HCT116 (cell line): ENCODE measurements around the gene NOX3. TPM values are rescaled to one million over a fixed set of nuclear protein-coding genes. Genes with fewer than 3 reads are reported as not detected.

Experiments used
- ATAC-seq: fragments of 200-7000 bp; cut with Tn5 transposase; 2 replicates; pipeline ENCODE4 v1.9.1; 2020; ENCODE audit warnings: mild to moderate bottlenecking, moderate library complexity
- BruUV-seq: library from RNA; stranded (reverse); fragments of 400-500 nt; replicated peaks from 2 replicates; lab custom pipeline; 2021; lab: Mats Ljungman, UMichigan
- CTCF ChIA-PET: fragments of 300-600 bp; sonication (Branson Sonifier 250); formaldehyde crosslinking; loops from one replicate; lab custom pipeline; 2021; ENCODE audit warnings: antibody characterized with exemption; lab: Charles Lee
- POLR2A ChIA-PET: fragments of 300-600, 350-600 bp; sonication (Branson Sonifier 250); formaldehyde crosslinking; loops from one replicate; lab custom pipeline; 2021; ENCODE audit warnings: antibody characterized with exemption; lab: Charles Lee
- RAD21 ChIA-PET, 2 experiments: fragments of 300-600 bp; sonication (Branson Sonifier 250); formaldehyde crosslinking; loops; one replicate each; lab custom pipeline; 2023; ENCODE audit warnings: low total read pairs in 2 of 2; ENCODE audit not compliant: uncharacterized antibody in 2 of 2, unreplicated experiment in 2 of 2, low non-redundant PET in 1 of 2; lab: Charles Lee
- DNase-seq: peaks from one replicate; pipeline ENCODE4 v3.0.0-alpha.2; 2010; ENCODE audit warnings: low read depth, low spot score
- H2AFZ ChIP-seq: fragments of 200-600 bp; shearing (Covaris generic), sonication (generic); 2 replicates; pipeline ENCODE4 v1.6.1; 2017; ENCODE audit warnings: low read depth, mixed run types, mixed read lengths, antibody characterized with exemption, low read length; ENCODE audit not compliant: poor library complexity, severe bottlenecking
- H3K27ac ChIP-seq: 2 replicates; pipeline ENCODE4 v1.5.1; 2012; ENCODE audit warnings: low read depth, low read length
- H3K27me3 ChIP-seq: fragments of 200-600 bp; sonication (generic); 2 replicates; pipeline ENCODE4 v1.6.1; 2016; ENCODE audit warnings: mixed run types, low read length, mixed read lengths; ENCODE audit not compliant: insufficient read depth
- H3K36me3 ChIP-seq, 2 experiments: fragments of 200-500 bp in 1 of 2; fragments of 200-600 bp in 1 of 2; sonication (Bioruptor generic) in 1 of 2; sonication (generic) in 1 of 2; 2 replicates each; pipeline versions ENCODE4 v1.5.1 to v1.6.1; 2014 to 2016; ENCODE audit warnings: low read length in 2 of 2, inconsistent platforms in 1 of 2, mixed read lengths in 1 of 2, mixed run types in 1 of 2; ENCODE audit not compliant: insufficient read depth in 2 of 2, control insufficient read depth in 1 of 2
- H3K4me1 ChIP-seq, 2 experiments: fragments of 200-600 bp in 1 of 2; sonication (generic) in 1 of 2; 2 replicates each; pipeline versions ENCODE4 v1.5.1 to v1.6.1; 2012 to 2017; ENCODE audit warnings: low read length in 2 of 2, inconsistent platforms in 1 of 2, mild to moderate bottlenecking in 1 of 2, mixed read lengths in 1 of 2, mixed run types in 1 of 2, moderate library complexity in 1 of 2; ENCODE audit not compliant: insufficient read depth in 2 of 2, control insufficient read depth in 1 of 2
- H3K4me2 ChIP-seq: fragments of 200-600 bp; sonication (generic); 2 replicates; pipeline ENCODE4 v1.6.1; 2017; ENCODE audit warnings: mixed run types, low read length, mixed read lengths
- H3K4me3 ChIP-seq, 2 experiments: fragments of 200-600 bp in 1 of 2; sonication (generic) in 1 of 2; replicated peaks in 1 of 2; 2 replicates each; pipeline ENCODE4 v1.5.1; 2011 to 2016; ENCODE audit warnings: low read length in 2 of 2, control low read depth in 1 of 2, low read depth in 1 of 2, mild to moderate bottlenecking in 1 of 2, mixed read lengths in 1 of 2, mixed run types in 1 of 2
- H3K79me2 ChIP-seq: fragments of 200-600 bp; sonication (generic); 2 replicates; pipeline ENCODE4 v1.6.1; 2017; ENCODE audit warnings: mild to moderate bottlenecking, mixed run types, low read length, moderate library complexity, mixed read lengths; ENCODE audit not compliant: insufficient read depth
- H3K9ac ChIP-seq: fragments of 200-600 bp; sonication (generic); 2 replicates; pipeline ENCODE4 v1.6.1; 2016; ENCODE audit warnings: low read length, mixed read lengths
- H3K9me2 ChIP-seq: fragments of 200-600 bp; sonication (generic), shearing (Covaris generic); 2 replicates; pipeline ENCODE4 v1.6.1; 2017; ENCODE audit warnings: mixed run types, mild to moderate bottlenecking, moderate library complexity; ENCODE audit not compliant: insufficient read depth
- H3K9me3 ChIP-seq, 2 experiments: fragments of 200-500 bp in 1 of 2; fragments of 200-600 bp in 1 of 2; sonication (Bioruptor generic) in 1 of 2; sonication (generic) in 1 of 2; 2 replicates each; pipeline ENCODE4 v1.6.1; 2014 to 2017; ENCODE audit warnings: low read length in 2 of 2, mixed read lengths in 2 of 2, inconsistent platforms in 1 of 2, low read depth in 1 of 2, mild to moderate bottlenecking in 1 of 2, mixed run types in 1 of 2, moderate library complexity in 1 of 2; ENCODE audit not compliant: control insufficient read depth in 1 of 2, insufficient read depth in 1 of 2
- H4K20me1 ChIP-seq: fragments of 200-600 bp; sonication (generic), shearing (Covaris generic); 2 replicates; pipeline ENCODE4 v1.6.1; 2017; ENCODE audit warnings: mixed run types, mild to moderate bottlenecking, moderate library complexity; ENCODE audit not compliant: insufficient read depth
- CBX3 ChIP-seq: IDR thresholded peaks from 2 replicates; pipeline ENCODE4 v1.6.1; 2012; ENCODE audit warnings: low read depth
- CEBPB ChIP-seq: IDR thresholded peaks from 2 replicates; pipeline ENCODE4 v1.6.1; 2012; ENCODE audit warnings: low read depth
- CTCF ChIP-seq, 3 experiments: fragments of 200-600 bp in 1 of 3; sonication (generic) in 1 of 3; IDR thresholded peaks in 2 of 3; conservative IDR thresholded peaks in 1 of 3; 2 replicates each; pipeline ENCODE4 v1.5.1; 2012 to 2017; ENCODE audit warnings: low read depth in 2 of 3, low read length in 2 of 3, antibody characterized with exemption in 1 of 3, borderline replicate concordance in 1 of 3, control low read depth in 1 of 3, mild to moderate bottlenecking in 1 of 3, mixed read lengths in 1 of 3, mixed run types in 1 of 3, moderate library complexity in 1 of 3; ENCODE audit not compliant: insufficient read depth in 1 of 3
- EGR1 ChIP-seq: IDR thresholded peaks from 2 replicates; pipeline ENCODE4 v1.6.1; 2012; ENCODE audit warnings: low read depth
- ELF1 ChIP-seq: IDR thresholded peaks from 2 replicates; pipeline ENCODE4 v1.6.1; 2012; ENCODE audit warnings: low read depth, borderline replicate concordance
- EZH2phosphoT487 ChIP-seq: fragments of 200-600 bp; IDR thresholded peaks from 2 replicates; pipeline ENCODE4 v1.6.1; 2018; ENCODE audit warnings: antibody characterized with exemption, borderline replicate concordance
- POLR2A ChIP-seq: IDR thresholded peaks from 2 replicates; pipeline ENCODE4 v1.7.0; 2011; ENCODE audit warnings: borderline replicate concordance; ENCODE audit not compliant: insufficient read depth, insufficient read length; ENCODE audit errors: extremely low read depth
- POLR2AphosphoS5 ChIP-seq: IDR thresholded peaks from 2 replicates; pipeline ENCODE4 v1.6.1; 2011; ENCODE audit warnings: mild to moderate bottlenecking, low read depth, low read length, moderate library complexity
- RAD21 ChIP-seq: IDR thresholded peaks from 2 replicates; pipeline ENCODE4 v1.6.1; 2012; ENCODE audit warnings: low read depth, mild to moderate bottlenecking
- REST ChIP-seq: IDR thresholded peaks from 2 replicates; pipeline ENCODE4 v1.6.1; 2012; ENCODE audit warnings: low read depth
- SRF ChIP-seq: IDR thresholded peaks from 2 replicates; pipeline ENCODE4 v1.6.1; 2012; ENCODE audit warnings: low read depth
- TCF7L2 ChIP-seq: IDR thresholded peaks from 2 replicates; pipeline ENCODE4 v1.7.0; 2011; ENCODE audit warnings: borderline replicate concordance, inconsistent platforms; ENCODE audit not compliant: insufficient read depth, insufficient read length; ENCODE audit errors: extremely low read depth
- ZNF274 ChIP-seq: fragments of 200-500 bp; sonication (Bioruptor generic); IDR thresholded peaks from 2 replicates; pipeline ENCODE4 v1.6.1; 2014; ENCODE audit warnings: mild to moderate bottlenecking, low read depth, low read length, inconsistent platforms
- intact Hi-C: fragments of 100-400 bp; cut with micrococcal nuclease; formaldehyde crosslinking; loops from 2 replicates; pipeline ENCODE4 v1.10.0; 2022
- total RNA-seq: library from RNA; stranded (reverse); gene quantifications from one replicate; pipeline ENCODE4 v1.2.1, GENCODE V29; 2021; ENCODE audit not compliant: unreplicated experiment

The NOX3 gene
- total RNA-seq, 1 experiment from 2014 or later: not detected

GRCh38 chr6:155429321-155429893 is 26.2 kb downstream of the NOX3 start (continued):
- TF ChIP-seq ZNF274 (no peak), TCF7L2 (no peak), RAD21 (no peak), REST (no peak)

- ATAC-seq (no peak), DNase-seq (no peak)
- no peak overlapping the region for H3K9ac ChIP-seq
- no peaks in the 10 kb centered on the region for H3K79me2 ChIP-seq
- ChIA-PET CTCF (no interaction called here), POLR2A (no interaction called here), RAD21 (no interaction called here)
- H3K4me1 ChIP-seq: no peaks in the 10 kb centered on the region
- intact Hi-C loops: no loop called here
- H3K9me3 ChIP-seq: no peaks in the 10 kb centered on the region
- BruUV-seq: no TSS peak
- no peak overlapping the region for H3K4me2 ChIP-seq
- H4K20me1 ChIP-seq: no peaks in the 10 kb centered on the region
- no peak overlapping the region for H2AFZ ChIP-seq
- H3K27ac ChIP-seq: no peak overlapping the region
- H3K4me3 ChIP-seq: no peak overlapping the region
- H3K9me2 ChIP-seq: no peaks in the 10 kb centered on the region
- no peaks in the 10 kb centered on the region for H3K36me3 ChIP-seq
- no peaks in the 10 kb centered on the region for H3K27me3 ChIP-seq
- no peak for TF ChIP-seq CEBPB
- no peak for TF ChIP-seq ELF1
- no peak for TF ChIP-seq CTCF (IDR thresholded peaks at IDR 0.05 in 2 of 3, conservative IDR thresholded peaks at IDR 0.05 in 1 of 3; ENCODE audit: borderline replicate concordance in 1 of 3, insufficient read depth in 1 of 3, low read depth in 2 of 3, low read length in 2 of 3)
- TF ChIP-seq POLR2AphosphoS5: no peak
- TF ChIP-seq EZH2phosphoT487: no peak
- no peak for TF ChIP-seq EGR1
- TF ChIP-seq POLR2A: no peak
- TF ChIP-seq SRF: no peak
- TF ChIP-seq ZNF274: no peak
- no peak for TF ChIP-seq CBX3
These were observed 29.2 kb downstream of the NOX3 start for GRCh38 chr6:155426408-155426945.
